Neural progenitor cell (in vitro differentiated cells): ENCODE results near the gene ZMIZ1. TPM values are rescaled to one million over a fixed set of nuclear protein-coding genes. Genes with fewer than 3 reads are reported as not detected.

Experiments
- DNase-seq: peaks from one replicate; pipeline ENCODE4 v3.0.0-alpha.2; 2016; ENCODE audit warnings: low spot score
- H2AFZ ChIP-seq: fragments of 200-600 bp; sonication (generic); replicated peaks from 2 replicates; pipeline ENCODE4 v1.6.1; 2016; ENCODE audit warnings: antibody characterized with exemption
- H3F3A ChIP-seq: fragments of 200-600 bp; sonication (generic); 2 replicates; pipeline ENCODE4 v1.6.1; 2016; ENCODE audit warnings: antibody characterized with exemption, low read depth
- H3K27ac ChIP-seq: fragments of 200-600 bp; sonication (generic); 2 replicates; pipeline ENCODE4 v1.5.1; 2016; ENCODE audit warnings: mild to moderate bottlenecking
- H3K27me3 ChIP-seq: fragments of 200-600 bp; sonication (generic); 2 replicates; pipeline ENCODE4 v1.6.1; 2016; ENCODE audit warnings: mild to moderate bottlenecking, moderate library complexity
- H3K36me3 ChIP-seq: fragments of 200-600 bp; sonication (generic); 2 replicates; pipeline ENCODE4 v1.5.1; 2016
- H3K4me1 ChIP-seq: fragments of 200-600 bp; sonication (generic); 2 replicates; pipeline ENCODE4 v1.6.1; 2016; ENCODE audit warnings: mixed run types
- H3K4me2 ChIP-seq: fragments of 200-600 bp; sonication (generic); 2 replicates; pipeline ENCODE4 v1.6.1; 2016
- H3K4me3 ChIP-seq: fragments of 200-600 bp; sonication (generic); 2 replicates; pipeline ENCODE4 v1.5.1; 2016
- H3K79me2 ChIP-seq: fragments of 200-600 bp; sonication (generic); 2 replicates; pipeline ENCODE4 v1.6.1; 2016; ENCODE audit warnings: low read depth
- H3K9ac ChIP-seq: fragments of 200-600 bp; sonication (generic); 2 replicates; pipeline ENCODE4 v1.6.1; 2016
- H3K9me3 ChIP-seq: fragments of 200-600 bp; sonication (generic); 2 replicates; pipeline ENCODE4 v1.5.1; 2016; ENCODE audit warnings: low read depth
- H4K20me1 ChIP-seq: fragments of 200-600 bp; sonication (generic); 2 replicates; pipeline ENCODE4 v1.6.1; 2016; ENCODE audit warnings: low read depth
- H3K27ac Mint-ChIP-seq: 3 replicates; pipeline ENCODE4 v1.8.0; 2021; ENCODE audit warnings: mixed read lengths
- H3K27me3 Mint-ChIP-seq: 2 replicates; pipeline ENCODE4 v1.8.0; 2022; ENCODE audit warnings: low read depth, mild to moderate bottlenecking, inconsistent platforms, moderate library complexity, mixed read lengths; ENCODE audit not compliant: insufficient read depth
- H3K36me3 Mint-ChIP-seq: 3 replicates; pipeline ENCODE4 v1.8.0; 2021; ENCODE audit warnings: mixed read lengths
- H3K4me1 Mint-ChIP-seq: 3 replicates; pipeline ENCODE4 v1.8.0; 2021; ENCODE audit warnings: mixed read lengths
- H3K4me3 Mint-ChIP-seq: 3 replicates; pipeline ENCODE4 v1.8.0; 2021; ENCODE audit warnings: mild to moderate bottlenecking, moderate library complexity, mixed read lengths
- H3K9me3 Mint-ChIP-seq: 3 replicates; pipeline ENCODE4 v1.8.0; 2020; ENCODE audit warnings: mixed read lengths
- CTCF ChIP-seq: fragments of 200-600 bp; sonication (generic); IDR thresholded peaks from 2 replicates; pipeline ENCODE4 v1.5.1; 2017; ENCODE audit warnings: antibody characterized with exemption, mild to moderate bottlenecking
- EZH2 ChIP-seq: fragments of 200-600 bp; sonication (generic); IDR thresholded peaks from 2 replicates; pipeline ENCODE4 v1.6.1; 2017; ENCODE audit warnings: antibody characterized with exemption, mild to moderate bottlenecking, moderate library complexity
- EZH2phosphoT487 ChIP-seq: fragments of 200-600 bp; sonication (generic); IDR thresholded peaks from 2 replicates; pipeline ENCODE4 v1.6.1; 2017; ENCODE audit warnings: antibody characterized with exemption
- total RNA-seq: library from RNA; depleted of rRNA; stranded (reverse); fragments of >200 nt; gene quantifications from 2 replicates; pipeline ENCODE4 v1.2.3, GENCODE V29; 2015; ENCODE audit warnings: low replicate concordance

Gene ZMIZ1
- total RNA-seq, 1 donor from 2014 or later: 5.8 TPM

DNA sequence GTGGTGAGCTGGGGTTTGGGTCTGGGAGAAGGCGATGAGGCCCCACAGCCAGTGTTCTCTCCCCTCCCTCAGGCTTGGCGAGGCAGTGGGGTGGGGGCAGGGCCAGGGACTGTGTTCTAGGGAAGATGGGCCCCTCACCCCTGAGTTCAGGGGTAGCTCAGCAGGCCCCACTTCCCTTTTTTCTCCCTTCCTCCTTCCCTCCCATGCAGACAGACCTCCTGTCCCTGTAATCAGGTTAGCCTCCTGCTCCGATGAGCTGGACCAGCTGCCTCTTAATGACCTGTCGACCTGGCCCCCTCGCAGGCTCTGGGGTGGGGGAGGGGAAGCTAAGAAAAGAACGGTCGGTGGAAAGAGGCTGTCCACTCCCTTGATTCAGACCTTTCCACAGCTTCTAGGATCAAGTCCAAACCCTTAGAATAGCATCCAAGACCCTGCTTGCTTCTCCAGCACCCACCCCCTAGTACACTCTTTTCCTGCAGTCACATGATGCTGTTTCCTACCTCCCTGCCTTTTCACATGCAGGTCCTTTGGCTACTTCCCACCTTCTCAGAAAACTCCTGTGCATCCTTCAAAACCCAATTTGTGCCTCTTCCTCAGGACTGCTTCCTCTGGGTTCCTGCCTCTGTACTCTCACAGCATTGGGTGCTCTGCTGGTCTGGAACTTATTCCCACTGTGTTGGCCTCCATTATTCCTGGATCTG is 64.1 kb downstream of the ZMIZ1 start:
- Histone ChIP-seq H3K27me3 (no peaks in the 10 kb centered on the region), H3K9ac (no peak overlapping the region), H3K79me2 (peaks cover 21% of the 10 kb centered on the region), H3F3A (peaks cover 24% of the 10 kb centered on the region), H3K36me3 (no peaks in the 10 kb centered on the region), H3K4me3 (no peak overlapping the region), H3K27ac (no peak overlapping the region), H3K4me1 (peaks cover 64% of the 10 kb centered on the region), H4K20me1 (peaks cover 100% of the 10 kb centered on the region), H3K9me3 (no peaks in the 10 kb centered on the region), H2AFZ (no peak overlapping the region), H3K4me2 (peak overlapping the region; percentile 37)
- no peaks in the 10 kb centered on the region for H3K9me3 Mint-ChIP-seq
- H3K4me3 Mint-ChIP-seq: peak overlapping the region; percentile 62
- TF ChIP-seq EZH2 (no peak), CTCF (no peak), EZH2phosphoT487 (no peak)
- peak overlapping the region; percentile 21 for H3K27ac Mint-ChIP-seq
- DNase-seq: peak; percentile 61
- H3K27me3 Mint-ChIP-seq: peaks cover 7% of the 10 kb centered on the region
- H3K4me1 Mint-ChIP-seq: peaks cover 91% of the 10 kb centered on the region
- H3K36me3 Mint-ChIP-seq: peaks cover 6% of the 10 kb centered on the region

- peaks cover 21% of the 10 kb centered on the region for H3K79me2 ChIP-seq
- Mint-ChIP-seq H3K36me3 (peaks cover 6% of the 10 kb centered on the region), H3K4me3 (no peak overlapping the region), H3K27ac (no peak overlapping the region), H3K27me3 (peaks cover 6% of the 10 kb centered on the region), H3K9me3 (no peaks in the 10 kb centered on the region), H3K4me1 (peaks cover 91% of the 10 kb centered on the region)
- no peaks in the 10 kb centered on the region for H3K9me3 ChIP-seq
- H3K4me3 ChIP-seq: no peak overlapping the region
- no peaks in the 10 kb centered on the region for H3K27me3 ChIP-seq
- no peak for DNase-seq
- H3K4me1 ChIP-seq: peaks cover 67% of the 10 kb centered on the region
- H3K36me3 ChIP-seq: no peaks in the 10 kb centered on the region
- H3K27ac ChIP-seq: no peak overlapping the region
- H3F3A ChIP-seq: peaks cover 18% of the 10 kb centered on the region
- no peak overlapping the region for H3K9ac ChIP-seq
- no peak overlapping the region for H3K4me2 ChIP-seq
- no peak overlapping the region for H2AFZ ChIP-seq
- no peak for TF ChIP-seq EZH2
- H4K20me1 ChIP-seq: peaks cover 98% of the 10 kb centered on the region
These were observed 64.7 kb downstream of the ZMIZ1 start for GRCh38 chr10:79133416-79133815.

- Histone ChIP-seq H3K9ac (no peak overlapping the region), H3K27me3 (no peaks in the 10 kb centered on the region), H3K79me2 (peaks cover 20% of the 10 kb centered on the region), H4K20me1 (peaks cover 98% of the 10 kb centered on the region), H3K4me2 (no peak overlapping the region), H3K4me3 (no peak overlapping the region), H3K27ac (no peak overlapping the region), H3K9me3 (no peaks in the 10 kb centered on the region), H3K36me3 (no peaks in the 10 kb centered on the region), H2AFZ (no peak overlapping the region), H3K4me1 (peaks cover 52% of the 10 kb centered on the region), H3F3A (peaks cover 3% of the 10 kb centered on the region)
- Mint-ChIP-seq H3K27me3 (peaks cover 2% of the 10 kb centered on the region), H3K27ac (no peak overlapping the region), H3K9me3 (no peaks in the 10 kb centered on the region), H3K4me3 (no peak overlapping the region), H3K36me3 (peaks cover 9% of the 10 kb centered on the region), H3K4me1 (peaks cover 89% of the 10 kb centered on the region)
- no peak for TF ChIP-seq EZH2
- no peak for TF ChIP-seq EZH2phosphoT487
- no peak for TF ChIP-seq CTCF
- DNase-seq: no peak
These were observed 67.0 kb downstream of the ZMIZ1 start for GRCh38 chr10:79135790-79136189.
